B cell (primary cell): ENCODE data around the gene ADRB2. TPM values are rescaled to one million over a fixed set of nuclear protein-coding genes. Genes with fewer than 3 reads are reported as not detected.

ENCODE experiments used
- ATAC-seq: fragments of 200-7000 bp; cut with Tn5 transposase; one replicate; pipeline ENCODE4 v1.10.0; 2021; ENCODE audit warnings: low read depth, mild to moderate bottlenecking, moderate number of reproducible peaks, moderate library complexity
- CTCF ChIA-PET: fragments of 350-600 bp; sonication (Branson Sonifier 250); formaldehyde crosslinking; loops from one replicate; lab custom pipeline; 2021; ENCODE audit warnings: antibody characterized with exemption, inconsistent platforms; lab: Charles Lee
- POLR2A ChIA-PET: fragments of 350-600 bp; sonication (Branson Sonifier 250); formaldehyde crosslinking; loops from one replicate; lab custom pipeline; 2021; ENCODE audit warnings: antibody characterized with exemption; lab: Charles Lee
- DNase-seq: peaks from one replicate; pipeline ENCODE4 v3.0.0; 2013
- H2AFZ ChIP-seq: 2 replicates; pipeline ENCODE4 v1.6.1; 2012; ENCODE audit warnings: mild to moderate bottlenecking, low read depth, low read length; ENCODE audit not compliant: insufficient read depth, poor library complexity, severe bottlenecking
- H3K27ac ChIP-seq, 2 donors: 1 replicate in 1 of 2; 2 replicates in 1 of 2; pipeline ENCODE4 v1.5.1; 2012 to 2013; ENCODE audit warnings: low read length in 2 of 2, mild to moderate bottlenecking in 2 of 2, moderate library complexity in 1 of 2
- H3K27me3 ChIP-seq, 4 experiments: fragments of 200-600 bp in 1 of 4; sonication (generic) in 1 of 4; replicated peaks in 1 of 4; 1 replicate in 2 of 4; 2 replicates in 2 of 4; pipeline versions ENCODE4 v1.6.1 to v1.7.0; 2013 to 2016; ENCODE audit warnings: low read length in 3 of 4, mild to moderate bottlenecking in 2 of 4, mixed read lengths in 1 of 4, moderate library complexity in 1 of 4; ENCODE audit not compliant: insufficient read depth in 4 of 4, control insufficient read depth in 3 of 4; ENCODE audit errors: control extremely low read depth in 1 of 4
- H3K36me3 ChIP-seq, 2 experiments: replicated peaks in 1 of 2; 1 replicate in 1 of 2; 2 replicates in 1 of 2; pipeline versions ENCODE4 v1.6.1 to v1.7.1; 2013; ENCODE audit warnings: low read length in 1 of 2; ENCODE audit not compliant: insufficient read depth in 2 of 2, control insufficient read depth in 1 of 2; ENCODE audit errors: control extremely low read depth in 1 of 2, extremely low read depth in 1 of 2
- H3K4me1 ChIP-seq, 2 donors: fragments of 200-600 bp in 1 of 2; sonication (generic) in 1 of 2; 1 replicate in 1 of 2; 2 replicates in 1 of 2; pipeline versions ENCODE4 v1.5.1 to v1.6.1; 2013 to 2017; ENCODE audit warnings: low read length in 2 of 2; ENCODE audit not compliant: control insufficient read depth in 2 of 2, insufficient read depth in 2 of 2
- H3K4me2 ChIP-seq: replicated peaks from 2 replicates; pipeline ENCODE3; 2012; ENCODE audit warnings: mild to moderate bottlenecking, low read depth, low read length; ENCODE audit not compliant: poor library complexity, severe bottlenecking
- H3K4me3 ChIP-seq, 5 experiments: fragments of 200-600 bp in 1 of 5; sonication (generic) in 1 of 5; 1 replicate in 3 of 5; 2 replicates in 2 of 5; pipeline versions ENCODE4 v1.5.1 to v1.7.0; 2011 to 2016; ENCODE audit warnings: low read length in 4 of 5, mild to moderate bottlenecking in 4 of 5, low read depth in 2 of 5, control low read depth in 1 of 5, moderate library complexity in 1 of 5; ENCODE audit not compliant: insufficient read depth in 1 of 5; ENCODE audit errors: control extremely low read depth in 1 of 5, extremely low read depth in 1 of 5
- H3K79me2 ChIP-seq: fragments of 200-600 bp; sonication (generic); one replicate; pipeline ENCODE4 v1.6.0; 2016; ENCODE audit warnings: low read length; ENCODE audit not compliant: control insufficient read depth, insufficient read depth
- H3K9ac ChIP-seq: fragments of 200-600 bp; sonication (generic); 2 replicates; pipeline ENCODE4 v1.6.1; 2017; ENCODE audit warnings: mild to moderate bottlenecking, low read length, moderate library complexity
- H3K9me3 ChIP-seq, 3 donors: one replicate each; pipeline versions ENCODE4 v1.6.1 to v1.7.1; 2013; ENCODE audit warnings: low read length in 2 of 3; ENCODE audit not compliant: control insufficient read depth in 2 of 3, insufficient read depth in 1 of 3; ENCODE audit errors: control extremely low read depth in 1 of 3
- H4K20me1 ChIP-seq: 2 replicates; pipeline ENCODE4 v1.6.0; 2012; ENCODE audit warnings: mild to moderate bottlenecking, low read length; ENCODE audit not compliant: insufficient read depth, control insufficient read depth, poor library complexity, severe bottlenecking
- H3K27ac Mint-ChIP-seq: one replicate; pipeline ENCODE4 v1.8.0; 2021; ENCODE audit warnings: mixed read lengths
- H3K27me3 Mint-ChIP-seq: one replicate; pipeline ENCODE4 v1.8.0; 2021; ENCODE audit warnings: mixed read lengths
- H3K4me1 Mint-ChIP-seq: one replicate; pipeline ENCODE4 v1.8.0; 2021; ENCODE audit warnings: mixed read lengths
- H3K4me3 Mint-ChIP-seq: one replicate; pipeline ENCODE4 v1.8.0; 2021; ENCODE audit warnings: mixed read lengths
- H3K9me3 Mint-ChIP-seq: one replicate; pipeline ENCODE4 v1.8.0; 2022; ENCODE audit warnings: mixed read lengths; ENCODE audit not compliant: insufficient read depth
- EZH2 ChIP-seq: IDR thresholded peaks from 2 replicates; pipeline ENCODE4 v1.6.1; 2012; ENCODE audit warnings: borderline replicate concordance, low read depth, mild to moderate bottlenecking, moderate library complexity, low read length; ENCODE audit not compliant: insufficient read depth, poor library complexity, severe bottlenecking
- WGBS: methylation state at CpG from one replicate; pipeline ENCODE4 v1.1.5; 2013; ENCODE audit warnings: missing lambda C conversion rate; ENCODE audit not compliant: insufficient coverage; 5-methylcytosine and 5-hydroxymethylcytosine counted together
- intact Hi-C: fragments of 100-400 bp; cut with micrococcal nuclease; formaldehyde crosslinking; loops from one replicate; pipeline ENCODE4 v1.10.0; 2022
- polyA plus RNA-seq: library from polyadenylated mRNA; depleted of rRNA; stranded (reverse); fragments of >200 nt; gene quantifications from 2 replicates; pipeline ENCODE4 v1.2.3, GENCODE V29; 2012
- total RNA-seq, 2 donors: library from RNA; stranded (reverse); fragments of 120-200 nt in 1 of 2; gene quantifications; 1 replicate in 1 of 2; 2 replicates in 1 of 2; pipeline versions ENCODE4 v1.2.3 to v1.2.4, GENCODE V29; 2013 to 2022
- TF ChIP-seq, protein P1 (sequence below): fragments of 200-600 bp; IDR thresholded peaks from one replicate; pipeline ENCODE4 v1.8.0; 2022; ENCODE audit warnings: antibody characterized with exemption, mild to moderate bottlenecking

ADRB2 gene
- total and polyA plus RNA-seq, 2 donors (not counting 1 experiment from before 2014, with no cell fraction given): 6.0 to 12.4 TPM

DNA sequence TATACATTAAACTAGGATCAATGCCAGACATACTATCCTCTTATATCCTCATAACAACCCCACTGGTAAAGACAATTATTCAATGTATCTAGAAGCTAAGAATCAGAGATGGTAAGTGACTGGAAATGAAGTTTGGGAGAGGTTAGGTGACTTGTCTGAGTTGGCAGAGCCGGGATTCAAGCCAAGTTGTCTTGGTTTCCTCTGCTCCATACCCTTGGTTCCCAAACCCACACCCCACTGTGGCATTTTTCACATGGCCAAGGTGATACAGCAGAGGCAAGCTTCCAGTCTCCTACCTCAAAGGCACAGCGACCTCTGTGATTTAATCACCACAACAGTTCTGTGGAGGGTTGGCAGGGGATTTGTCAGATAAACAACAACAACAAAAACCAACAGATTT, 34.7 kb upstream of the ADRB2 start:
- H3K4me3 ChIP-seq: no peak overlapping the region
- ChIA-PET CTCF (interaction anchor here (1.3 kb wide), 1 partner anchor 26 kb away, joined by 3 read pairs; no protein-coding TSS in a partner anchor), POLR2A (no interaction called here)
- H3K4me1 Mint-ChIP-seq: peaks cover 31% of the 10 kb centered on the region
- intact Hi-C loops: no loop called here
- no CpG with 5 or more reads among the region's 2 CpGs for WGBS
- ATAC-seq (no peak), DNase-seq (no peak)
- no peaks in the 10 kb centered on the region for H3K79me2 ChIP-seq
- no peak overlapping the region for H3K4me3 Mint-ChIP-seq
- H3K36me3 ChIP-seq: no peaks in the 10 kb centered on the region
- no peak overlapping the region for H2AFZ ChIP-seq
- TF ChIP-seq EZH2: no peak
- TF ChIP-seq, protein P1, sequence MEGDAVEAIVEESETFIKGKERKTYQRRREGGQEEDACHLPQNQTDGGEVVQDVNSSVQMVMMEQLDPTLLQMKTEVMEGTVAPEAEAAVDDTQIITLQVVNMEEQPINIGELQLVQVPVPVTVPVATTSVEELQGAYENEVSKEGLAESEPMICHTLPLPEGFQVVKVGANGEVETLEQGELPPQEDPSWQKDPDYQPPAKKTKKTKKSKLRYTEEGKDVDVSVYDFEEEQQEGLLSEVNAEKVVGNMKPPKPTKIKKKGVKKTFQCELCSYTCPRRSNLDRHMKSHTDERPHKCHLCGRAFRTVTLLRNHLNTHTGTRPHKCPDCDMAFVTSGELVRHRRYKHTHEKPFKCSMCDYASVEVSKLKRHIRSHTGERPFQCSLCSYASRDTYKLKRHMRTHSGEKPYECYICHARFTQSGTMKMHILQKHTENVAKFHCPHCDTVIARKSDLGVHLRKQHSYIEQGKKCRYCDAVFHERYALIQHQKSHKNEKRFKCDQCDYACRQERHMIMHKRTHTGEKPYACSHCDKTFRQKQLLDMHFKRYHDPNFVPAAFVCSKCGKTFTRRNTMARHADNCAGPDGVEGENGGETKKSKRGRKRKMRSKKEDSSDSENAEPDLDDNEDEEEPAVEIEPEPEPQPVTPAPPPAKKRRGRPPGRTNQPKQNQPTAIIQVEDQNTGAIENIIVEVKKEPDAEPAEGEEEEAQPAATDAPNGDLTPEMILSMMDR: no peak
- H3K27ac ChIP-seq: no peak overlapping the region
- no peaks in the 10 kb centered on the region for H3K9me3 ChIP-seq
- H3K9ac ChIP-seq: no peak overlapping the region
- no peaks in the 10 kb centered on the region for H3K27me3 ChIP-seq
- H3K27ac Mint-ChIP-seq: no peak overlapping the region
- H3K4me1 ChIP-seq: peaks cover 19 to 22% of the 10 kb centered on the region in 2 donors
- no peak overlapping the region for H3K4me2 ChIP-seq
- no peaks in the 10 kb centered on the region for H4K20me1 ChIP-seq
- no peaks in the 10 kb centered on the region for H3K9me3 Mint-ChIP-seq
- no peaks in the 10 kb centered on the region for H3K27me3 Mint-ChIP-seq

DNA sequence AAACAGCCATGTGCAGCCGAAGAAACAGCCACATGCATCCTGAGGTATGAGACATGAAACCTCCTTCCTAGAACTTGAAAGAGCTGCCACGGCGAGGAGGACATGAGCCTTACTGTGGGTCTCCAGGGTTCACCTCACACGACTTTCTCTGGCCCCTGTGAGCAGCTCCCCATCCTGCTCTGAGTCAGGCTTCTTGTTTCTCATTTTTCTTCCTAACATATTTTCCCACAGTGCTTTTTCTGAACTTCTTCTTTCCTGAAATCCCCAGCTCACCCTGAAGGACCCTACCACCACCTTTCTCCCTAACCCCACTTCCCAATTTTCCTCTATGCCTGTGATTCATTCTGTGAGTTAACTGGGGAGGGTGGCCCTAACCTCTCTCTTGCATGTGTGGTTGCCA, 33.7 kb upstream of the ADRB2 start:
- Mint-ChIP-seq H3K4me1 (peaks cover 31% of the 10 kb centered on the region), H3K9me3 (no peaks in the 10 kb centered on the region), H3K27ac (peak overlapping the region; percentile 2), H3K4me3 (no peak overlapping the region), H3K27me3 (no peaks in the 10 kb centered on the region)
- CTCF ChIA-PET: no interaction called here
- TF ChIP-seq EZH2: no peak
- H2AFZ ChIP-seq: no peak overlapping the region
- H3K27ac ChIP-seq: no peak overlapping the region
- DNase-seq (no peak), ATAC-seq (no peak)
- POLR2A ChIA-PET: no interaction called here
- H3K36me3 ChIP-seq: no peaks in the 10 kb centered on the region
- 73% methylated on average over 4 of the region's 4 CpGs for WGBS
- intact Hi-C loops: no loop called here
- H3K9ac ChIP-seq: no peak overlapping the region
- H3K4me1 ChIP-seq: peaks cover 19 to 22% of the 10 kb centered on the region in 2 donors
- no peak overlapping the region for H3K4me3 ChIP-seq
- H3K79me2 ChIP-seq: no peaks in the 10 kb centered on the region
- no peaks in the 10 kb centered on the region for H3K27me3 ChIP-seq
- H3K4me2 ChIP-seq: no peak overlapping the region
- H4K20me1 ChIP-seq: no peaks in the 10 kb centered on the region
- H3K9me3 ChIP-seq: no peaks in the 10 kb centered on the region
